Lung (tissue), 16 donors: ENCODE measurements around the gene ADAM10. TPM values are rescaled to one million over a fixed set of nuclear protein-coding genes. Genes with fewer than 3 reads are reported as not detected.
A peak's percentile ranks its signal among the peaks of the same experiment; 100 is the strongest.

Experiments
- ATAC-seq: fragments of 200-7000 bp; cut with Tn5 transposase; one replicate; pipeline ENCODE4 v1.9.1; 2020; ENCODE audit warnings: moderate number of reproducible peaks; ENCODE audit not compliant: insufficient read depth, low FRiP score
- DNase-seq, 3 donors: peaks; one replicate each; pipeline ENCODE4 v3.0.0-alpha.2; 2013 to 2017
- H3K27ac ChIP-seq, 2 donors: one replicate each; pipeline ENCODE4 v1.5.1; 2013; ENCODE audit warnings: mild to moderate bottlenecking in 2 of 2, moderate library complexity in 2 of 2, control low read depth in 1 of 2, inconsistent platforms in 1 of 2, low read depth in 1 of 2, low read length in 1 of 2
- H3K27me3 ChIP-seq, 3 donors: one replicate each; pipeline ENCODE4 v1.5.1; 2013; ENCODE audit warnings: low read length in 2 of 3; ENCODE audit not compliant: control insufficient read depth in 3 of 3, insufficient read depth in 3 of 3
- H3K36me3 ChIP-seq, 4 donors: one replicate each; pipeline ENCODE4 v1.5.1; 2013; ENCODE audit warnings: low read length in 4 of 4, mild to moderate bottlenecking in 1 of 4, moderate library complexity in 1 of 4; ENCODE audit not compliant: control insufficient read depth in 4 of 4, insufficient read depth in 4 of 4
- H3K4me1 ChIP-seq, 5 donors: one replicate each; pipeline ENCODE4 v1.5.1; 2013; ENCODE audit warnings: low read length in 5 of 5, mild to moderate bottlenecking in 2 of 5, moderate library complexity in 1 of 5; ENCODE audit not compliant: control insufficient read depth in 5 of 5, insufficient read depth in 5 of 5
- H3K4me3 ChIP-seq: one replicate; pipeline ENCODE4 v1.5.1; 2013; ENCODE audit warnings: mild to moderate bottlenecking, control low read depth, moderate library complexity
- H3K9ac ChIP-seq, 2 donors: one replicate each; pipeline ENCODE4 v1.5.1; 2013; ENCODE audit warnings: low read length in 2 of 2, control low read depth in 1 of 2; ENCODE audit not compliant: insufficient read depth in 1 of 2
- H3K9me3 ChIP-seq, 4 donors: one replicate each; pipeline ENCODE4 v1.5.1; 2013; ENCODE audit warnings: low read length in 3 of 4, mild to moderate bottlenecking in 1 of 4, moderate library complexity in 1 of 4; ENCODE audit not compliant: control insufficient read depth in 4 of 4, insufficient read depth in 3 of 4
- CTCF ChIP-seq: IDR thresholded peaks from 2 replicates; pipeline ENCODE4 v1.5.1; 2012; ENCODE audit warnings: mild to moderate bottlenecking; ENCODE audit errors: control extremely low read depth, extremely low read depth
- WGBS, 2 donors: extraction: QIAGEN DNeasy Blood & Tissue Kit; methylation state at CpG; one replicate each; pipeline ENCODE4 v1.1.7; 2013; 5-methylcytosine and 5-hydroxymethylcytosine counted together
- long read RNA-seq, 5 donors: transcript quantifications; one replicate each; lab custom pipeline, GENCODE V29; 2026
- polyA plus RNA-seq, 2 donors: library from polyadenylated mRNA; stranded (reverse); fragments of 200-250 nt; gene quantifications; one replicate each; pipeline ENCODE4 v1.2.1, GENCODE V29; 2013
- total RNA-seq, 2 donors: library from RNA; depleted of rRNA in 1 of 2; stranded (reverse); fragments of >200 nt in 1 of 2; gene quantifications; one replicate each; pipeline ENCODE4 v1.2.1, GENCODE V29; 2014 to 2021
- donor health status: control.
- donor health status: control.
- donor health status: Bipolar disorder and iron deficiency.
- donor health status: healthy.
- donor health status: DM: yes; HTN: yes; CAD: no.

Gene ADAM10
- total RNA-seq (100 to 1,000 TPM; 104 to 274 TPM), polyA plus RNA-seq (10 to 100 TPM in 1 of 2 donors, 1 to 10 TPM in 1; 9.7 to 73.7 TPM)
- long read RNA-seq, donor 1, full-length matches to known transcripts, result 13 of 38 reads
- long read RNA-seq, donor 1, partial matches to known transcripts, result 20 of 38 reads
- long read RNA-seq, donor 1, other reads (novel, unspliced or antisense), result 5 of 38 reads
- long read RNA-seq, donor 2, partial matches to known transcripts, result 0 of 1 reads
- long read RNA-seq, donor 2, other reads (novel, unspliced or antisense), result 0 of 1 reads
- long read RNA-seq, donor 3, full-length matches to known transcripts, result 8 of 8 reads
- long read RNA-seq, donor 3, partial matches to known transcripts, result 0 of 8 reads
- long read RNA-seq, donor 3, other reads (novel, unspliced or antisense), result 0 of 8 reads
- long read RNA-seq, donor 4, result 0 reads
- long read RNA-seq, donor 5, full-length matches to known transcripts, result 10 of 20 reads
- long read RNA-seq, donor 5, partial matches to known transcripts, result 10 of 20 reads
- long read RNA-seq, donor 5, other reads (novel, unspliced or antisense), result 0 of 20 reads

- H3K36me3 ChIP-seq, result no peaks in the 10 kb centered on the region
- ATAC-seq, result peak; percentile 98
- peak within 1 kb of the TSS; percentile 97 to 98 for H3K27ac ChIP-seq
- H3K4me1 ChIP-seq, result peaks cover 0 to 31% (median 12%) of the 10 kb centered on the region in 5 donors
- no peak for TF ChIP-seq CTCF
- peak within 1 kb of the TSS; percentile 82 to 99 for H3K9ac ChIP-seq
- no peaks in the 10 kb centered on the region for H3K9me3 ChIP-seq
- H3K27me3 ChIP-seq, result no peaks in the 10 kb centered on the region
- peak within 1 kb of the TSS; percentile 84 for H3K4me3 ChIP-seq
- peak; percentile 100 for DNase-seq
- WGBS, 2 donors, result 1% methylated on average over 52 to 62 of the region's 62 CpGs
Observed at GRCh38 chr15:58749532-58750337, at the start of gene ADAM10. Gene ADAM10, minus strand, starts transcription at chr15:58749707. Its CDS starts 173 bp downstream, at chr15:58749534.

- no peaks in the 10 kb centered on the region for H3K9me3 ChIP-seq
- H3K36me3 ChIP-seq, result no peaks in the 10 kb centered on the region
- 67 to 86% methylated on average over 3 of the region's 3 CpGs for WGBS, 2 donors
- no peak overlapping the region for H3K27ac ChIP-seq
- no peak for TF ChIP-seq CTCF
- no peak overlapping the region for H3K4me3 ChIP-seq
- no peaks in the 10 kb centered on the region for H3K27me3 ChIP-seq
- DNase-seq, result no peak
- ATAC-seq, result no peak
- H3K9ac ChIP-seq, result no peak overlapping the region
- peaks cover 0 to 27% (median 0%) of the 10 kb centered on the region in 5 donors for H3K4me1 ChIP-seq
Observed at GRCh38 chr15:58797505-58797904, 48.0 kb upstream of the ADAM10 start.

GRCh38 chr15:58795825-58796224, 46.3 kb upstream of the ADAM10 start:
- no peak overlapping the region for H3K9ac ChIP-seq
- no peak overlapping the region for H3K4me3 ChIP-seq
- no peaks in the 10 kb centered on the region for H3K9me3 ChIP-seq
- ATAC-seq (no peak), DNase-seq (no peak)
- 64 to 83% methylated on average over 2 of the region's 2 CpGs for WGBS, 2 donors
- no peak for TF ChIP-seq CTCF
- H3K36me3 ChIP-seq, result no peaks in the 10 kb centered on the region
- H3K4me1 ChIP-seq, result peaks cover 0 to 31% (median 0%) of the 10 kb centered on the region in 5 donors
- H3K27ac ChIP-seq, result no peak overlapping the region
- no peaks in the 10 kb centered on the region for H3K27me3 ChIP-seq
